UCSD-AML1 (cell line): Measurements from ENCODE around the gene COL17A1.

Source experiments
- DNase-seq: peaks from one replicate; lab custom pipeline; 2025; ENCODE audit not compliant: unreplicated experiment; lab: John Stamatoyannopoulos, UW

COL17A1 gene

GRCh38 chr10:104098358-104098925 is 12.8 kb upstream of the COL17A1 start:
- DNase-seq, result no peak

DNA sequence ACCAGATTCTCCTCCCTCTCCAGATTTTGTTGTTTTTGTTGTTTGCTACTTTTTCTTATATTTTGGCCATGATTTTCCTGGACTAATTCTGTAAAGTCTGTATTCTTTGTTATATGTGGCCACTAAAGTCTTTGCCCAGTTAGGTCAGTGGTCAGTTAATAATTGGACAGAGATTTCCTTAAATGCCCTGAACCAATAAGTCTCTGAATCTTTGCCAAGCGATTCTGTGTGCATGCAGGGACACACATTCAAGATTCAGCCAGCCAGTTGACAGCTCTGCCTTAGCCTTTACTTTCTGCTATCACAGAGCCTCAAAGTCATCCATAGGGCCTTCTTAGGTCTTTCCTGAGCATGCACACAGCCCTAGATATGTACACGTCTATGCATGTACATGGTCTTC is 11.0 kb upstream of the COL17A1 start:
- no peak for DNase-seq

DNA sequence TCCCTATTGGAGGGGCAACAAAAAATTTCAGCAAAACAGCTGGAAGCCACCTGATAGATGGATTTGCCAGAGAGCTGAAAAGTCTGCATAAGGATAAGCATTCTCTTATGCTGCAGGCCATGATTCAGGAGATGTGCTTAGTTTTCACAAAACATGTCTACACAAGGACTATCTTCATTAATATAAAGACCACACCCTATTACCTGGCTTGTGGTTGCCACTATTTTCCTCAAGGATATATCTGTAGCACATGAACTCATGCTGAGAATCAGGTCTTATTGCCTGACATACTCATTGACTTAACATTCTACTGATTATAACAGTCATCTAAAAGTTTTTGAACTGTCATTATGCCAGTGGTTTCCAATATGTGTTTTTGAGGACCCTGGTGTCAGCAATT is 7.1 kb upstream of the COL17A1 start:
- DNase-seq, result no peak

DNA sequence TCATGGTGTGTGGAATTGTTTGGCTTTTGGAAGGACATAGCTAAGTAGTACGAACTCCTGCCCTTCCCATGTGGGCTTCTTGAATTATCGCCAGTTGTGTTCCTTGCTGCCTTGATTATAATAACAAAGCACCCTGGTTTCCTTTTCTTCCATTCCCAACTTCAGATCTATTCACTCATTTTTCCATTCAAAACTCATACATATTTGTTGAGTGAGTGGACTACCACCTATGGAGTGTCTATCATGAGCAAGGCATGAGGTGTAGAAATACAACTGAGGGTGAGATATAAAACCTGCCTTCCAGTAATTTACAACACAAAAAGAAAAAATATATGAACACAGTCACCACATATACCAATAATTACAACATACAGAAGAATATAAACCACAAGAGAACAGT is 4.9 kb upstream of the COL17A1 start:
- DNase-seq, result no peak

- no peak for DNase-seq
Measured at GRCh38 chr10:104089621-104090020, 3.9 kb upstream of the COL17A1 start.

DNA sequence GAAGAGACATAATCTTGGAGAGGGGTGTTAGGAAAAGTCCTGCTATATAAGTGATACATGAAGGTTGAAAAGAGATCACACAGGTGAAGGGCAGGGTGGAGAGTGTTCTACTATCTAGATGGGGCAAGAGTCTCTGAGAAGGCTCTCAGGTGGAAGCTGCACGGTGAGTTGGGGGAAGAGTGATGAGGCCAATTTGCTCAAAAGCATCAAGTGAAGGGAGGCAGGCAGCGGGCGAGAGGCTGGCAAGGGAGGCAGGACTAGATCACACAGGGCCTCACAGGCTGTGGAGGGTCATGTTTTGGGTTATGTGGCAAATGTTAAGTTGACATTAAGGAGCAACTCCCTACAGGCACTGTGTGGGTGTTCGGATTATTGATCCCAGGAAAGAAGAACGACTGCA is 2.6 kb upstream of the COL17A1 start:
- no peak for DNase-seq

DNA sequence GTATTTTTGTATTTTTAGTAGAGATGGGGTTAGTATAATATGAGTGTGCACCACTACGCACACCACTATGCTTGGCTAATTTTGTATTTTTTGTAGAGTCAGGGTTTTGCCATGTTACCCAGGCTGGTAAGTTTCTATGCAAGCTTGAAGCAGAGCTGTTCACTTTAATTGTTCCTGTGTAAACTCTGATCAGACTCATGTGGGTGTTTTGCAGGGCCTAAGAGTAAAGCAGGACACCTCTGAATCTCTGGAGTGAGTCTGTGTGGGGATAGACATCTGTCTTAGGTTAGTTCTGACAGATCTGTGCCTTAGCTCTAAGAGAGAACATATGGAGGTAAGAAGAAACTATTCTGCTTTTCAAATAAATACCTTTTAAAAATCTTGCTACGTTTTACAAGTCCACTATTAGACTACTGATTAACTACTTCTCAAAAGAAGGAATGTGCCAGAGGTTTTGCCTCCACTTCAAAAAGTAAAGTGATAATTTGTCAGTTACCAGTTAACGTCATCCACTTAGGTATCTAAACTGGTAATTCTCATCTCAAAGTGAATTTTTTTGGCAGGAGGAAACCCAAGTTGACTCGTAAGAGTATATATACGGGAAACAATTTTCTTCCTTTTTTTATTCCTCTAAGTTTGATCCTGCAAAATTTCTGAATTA is 1.1 kb downstream of the COL17A1 start:
- no peak for DNase-seq

- DNase-seq, result no peak
Measured at GRCh38 chr10:104081998-104082397, 3.7 kb downstream of the COL17A1 start.

DNA sequence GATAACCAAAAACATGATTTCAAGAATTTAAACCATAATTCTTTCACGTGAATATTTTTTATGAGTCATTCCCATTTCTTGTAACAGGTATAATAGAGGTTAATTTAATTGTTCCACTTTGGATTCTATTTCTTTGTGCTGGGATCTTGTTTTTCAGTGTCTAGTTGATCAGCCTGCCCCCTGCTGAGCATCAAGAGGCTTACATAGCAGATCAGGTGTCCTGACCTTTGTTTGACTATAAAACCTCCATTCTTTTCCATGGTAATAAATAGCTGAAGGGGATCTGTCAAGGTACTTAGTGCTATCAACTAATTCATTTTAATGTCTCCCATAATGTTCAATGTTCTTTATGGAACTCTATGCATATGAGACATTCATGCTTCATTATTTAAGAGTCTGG is 4.9 kb downstream of the COL17A1 start:
- DNase-seq, result no peak

DNA sequence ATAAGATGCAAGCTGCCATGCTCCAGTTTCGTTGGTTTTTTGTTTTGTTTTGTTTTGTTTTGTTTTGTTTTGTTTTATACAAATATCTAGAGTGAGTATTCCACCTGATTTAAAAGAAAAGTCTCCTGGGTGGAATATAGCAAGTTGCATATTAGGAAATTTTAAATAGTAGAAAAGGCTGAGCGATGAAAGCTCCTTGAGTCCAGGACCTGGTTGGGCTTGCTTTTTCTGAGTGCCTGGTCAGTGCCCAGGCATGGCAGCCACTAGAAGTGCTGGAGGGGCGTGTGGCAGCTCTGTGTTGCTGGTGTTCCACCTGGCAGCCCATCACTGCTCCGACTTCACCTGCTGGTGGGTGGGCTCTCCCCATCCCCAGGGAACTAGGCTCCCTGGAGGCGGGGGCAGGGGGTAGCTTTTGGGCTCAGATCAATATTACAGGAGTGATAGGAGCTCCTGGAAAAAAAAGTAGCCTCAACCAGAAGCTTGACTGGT is 8.0 kb downstream of the COL17A1 start:
- DNase-seq, result no peak

GRCh38 chr10:104077247-104077646 is 8.4 kb downstream of the COL17A1 start:
- DNase-seq, result no peak

DNA sequence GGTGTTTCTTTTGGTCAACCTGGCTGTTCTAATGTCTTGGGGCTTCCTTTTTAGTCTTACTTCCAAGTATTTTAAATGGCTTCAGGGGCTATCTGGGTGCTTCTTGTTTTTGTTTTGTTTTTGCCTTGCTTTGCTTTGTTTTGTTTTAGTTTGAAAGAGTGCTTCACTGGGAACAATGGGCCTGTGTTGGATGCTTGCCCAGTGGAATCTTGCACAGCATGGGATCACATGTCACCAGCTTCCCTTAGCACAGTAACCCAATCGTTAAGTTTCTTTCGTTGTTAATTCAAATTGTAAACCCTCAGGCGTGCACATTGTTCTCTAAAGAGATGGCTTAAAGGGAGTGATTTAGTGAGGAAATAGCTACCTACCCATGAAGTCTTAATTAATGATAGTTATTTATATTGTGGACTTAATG is 8.9 kb downstream of the COL17A1 start:
- DNase-seq, result no peak

DNA sequence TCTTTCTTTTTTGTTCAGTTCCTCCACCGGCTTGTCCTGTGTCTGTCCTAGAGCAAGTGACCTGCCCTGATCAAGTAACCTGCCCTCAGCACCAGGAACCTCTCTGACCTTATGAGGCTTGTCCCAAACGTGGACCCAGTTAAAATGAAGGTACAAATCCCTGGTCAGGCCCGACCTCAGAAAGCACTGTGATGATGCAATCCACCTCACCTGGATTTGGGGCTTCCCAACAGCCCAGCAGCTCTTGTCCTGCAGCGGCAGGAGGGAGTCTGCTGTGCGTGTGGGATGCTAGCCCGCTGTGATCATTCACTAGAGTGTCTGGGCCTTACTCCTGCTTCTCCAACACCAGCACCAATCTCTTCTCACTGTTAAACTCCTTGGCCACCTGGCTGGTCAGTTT is 11.2 kb downstream of the COL17A1 start:
- no peak for DNase-seq

DNA sequence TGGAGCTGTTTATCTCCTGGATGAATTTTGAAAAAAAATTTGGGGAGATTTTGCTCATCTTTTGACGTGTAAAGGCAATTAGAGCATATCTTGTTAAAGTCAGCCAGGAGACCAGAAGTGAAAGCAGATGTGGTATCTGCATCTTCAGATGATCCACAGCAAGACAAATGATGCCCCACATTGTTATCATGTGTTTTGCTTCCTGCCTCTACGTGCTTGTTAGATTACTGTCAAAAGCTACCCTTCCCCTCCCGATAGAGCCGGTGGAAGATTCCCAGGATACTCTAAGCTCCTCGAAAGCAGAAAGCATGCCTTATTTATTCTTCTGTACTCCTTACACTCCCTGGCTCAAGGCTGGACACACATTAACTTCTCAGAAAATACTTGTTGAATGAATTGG is 12.9 kb downstream of the COL17A1 start:
- DNase-seq, result no peak

- DNase-seq, result no peak
Measured at GRCh38 chr10:104069613-104070012, 16.1 kb downstream of the COL17A1 start.

DNA sequence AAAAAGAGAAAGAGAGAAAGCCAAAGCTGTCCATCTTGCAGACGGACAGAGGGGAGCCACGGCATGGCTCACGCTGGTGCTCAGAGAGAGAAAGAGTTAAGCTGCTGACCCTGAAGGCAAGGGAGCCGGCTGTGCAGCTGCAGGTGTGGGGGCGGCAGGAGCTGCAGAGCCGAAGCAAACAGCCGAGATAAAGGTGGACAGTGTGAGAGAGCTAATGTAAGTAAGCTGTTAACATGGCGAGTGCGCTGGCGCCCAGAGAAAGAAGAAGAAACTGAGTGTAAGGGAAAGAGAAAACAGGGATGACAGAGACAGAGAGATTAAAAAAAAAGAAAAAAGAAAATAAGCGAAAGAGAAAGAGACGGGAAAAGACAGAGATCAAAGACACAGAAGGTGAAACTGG is 18.2 kb downstream of the COL17A1 start:
- no peak for DNase-seq

GRCh38 chr10:104066945-104067344 is 18.7 kb downstream of the COL17A1 start:
- DNase-seq, result no peak

- DNase-seq, result no peak
Measured at GRCh38 chr10:104065748-104066147, 19.9 kb downstream of the COL17A1 start.

GRCh38 chr10:104061196-104061595 is 24.5 kb downstream of the COL17A1 start:
- DNase-seq, result no peak

- DNase-seq, result no peak
Measured at GRCh38 chr10:104059364-104059763, 26.3 kb downstream of the COL17A1 start.

- no peak for DNase-seq
Measured at GRCh38 chr10:104057717-104058116, 28.0 kb downstream of the COL17A1 start.

- no peak for DNase-seq
Measured at GRCh38 chr10:104056619-104057273, 28.9 kb downstream of the COL17A1 start.
